HG03280 (cell line): Measurements from ENCODE around the gene CABLES1.

Source experiments
- ATAC-seq: cut with Tn5 transposase; IDR thresholded peaks from one replicate; pipeline ENCODE4 v1.9.1; 2021; ENCODE audit warnings: mild to moderate bottlenecking, moderate library complexity; ENCODE audit not compliant: unreplicated experiment

The CABLES1 gene

GRCh38 chr18:23165271-23166068 is 30.2 kb downstream of the CABLES1 start:
- ATAC-seq = no peak

GRCh38 chr18:23166891-23167541 is 31.7 kb downstream of the CABLES1 start:
- no peak for ATAC-seq

DNA sequence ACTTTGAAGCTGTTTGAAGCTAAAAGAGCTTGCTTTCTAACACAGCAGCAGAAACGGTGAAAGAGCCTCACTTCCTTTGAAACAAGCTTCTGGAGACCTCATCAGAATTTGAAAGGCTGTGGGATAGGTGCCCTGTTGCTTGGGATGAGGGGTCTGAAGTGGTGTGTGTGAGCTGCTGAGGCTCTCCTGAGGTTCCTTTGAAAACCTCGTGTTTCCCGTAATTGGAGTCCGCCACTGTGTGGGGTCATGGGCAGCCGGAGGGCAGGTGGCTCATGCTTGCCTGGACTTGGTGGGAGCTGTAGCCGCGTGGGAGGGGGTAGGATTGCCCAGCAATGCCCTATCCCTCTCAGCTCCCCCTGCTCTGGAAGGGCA is 34.4 kb downstream of the CABLES1 start:
- no peak for ATAC-seq

DNA sequence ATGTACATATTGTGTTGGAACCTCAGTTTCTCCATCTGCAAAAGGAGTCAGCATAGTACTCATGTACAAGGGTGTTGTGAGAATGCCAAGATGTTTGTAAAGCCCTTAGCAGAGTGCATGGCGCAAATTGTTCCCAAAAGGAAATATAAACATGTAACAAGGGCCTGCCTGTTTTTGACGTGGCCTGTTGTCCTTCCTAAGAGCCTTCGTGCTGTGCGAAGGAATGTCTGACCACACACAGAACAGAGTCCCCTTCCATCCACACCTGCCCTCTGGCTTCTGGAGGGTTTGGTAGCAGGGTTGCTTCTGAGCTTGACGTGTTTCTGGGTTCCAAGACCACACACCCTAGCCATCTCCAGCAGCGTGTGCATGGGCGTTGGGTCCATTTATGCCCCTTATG is 34.9 kb downstream of the CABLES1 start:
- ATAC-seq = no peak

DNA sequence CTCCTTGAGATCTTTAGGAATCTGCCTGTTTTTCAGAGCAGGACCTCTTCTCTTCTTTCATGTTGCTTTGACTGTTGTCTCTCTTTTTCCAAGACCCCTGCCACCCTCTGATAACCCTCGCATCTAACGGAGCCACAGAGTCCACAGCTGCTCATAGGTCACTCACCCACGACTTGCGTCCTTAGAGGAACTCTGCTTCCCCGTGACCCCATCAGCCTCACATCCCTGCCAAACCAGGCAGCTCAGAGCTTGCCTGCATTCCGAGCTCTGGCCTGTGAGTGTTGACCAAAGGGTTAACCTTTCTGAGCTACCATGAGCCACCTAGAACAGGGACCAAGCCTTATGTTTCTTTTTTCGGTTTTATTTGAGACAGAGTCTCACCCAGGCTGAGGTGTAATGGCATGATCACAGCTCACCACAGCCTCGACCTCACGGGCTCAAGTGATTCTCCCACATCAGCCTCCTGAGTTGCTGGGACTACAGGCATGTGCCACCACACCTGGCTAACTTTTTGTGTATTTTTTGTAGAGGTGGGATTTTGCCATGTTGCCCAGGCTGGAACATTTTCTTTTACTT is 36.4 kb downstream of the CABLES1 start:
- ATAC-seq = no peak

DNA sequence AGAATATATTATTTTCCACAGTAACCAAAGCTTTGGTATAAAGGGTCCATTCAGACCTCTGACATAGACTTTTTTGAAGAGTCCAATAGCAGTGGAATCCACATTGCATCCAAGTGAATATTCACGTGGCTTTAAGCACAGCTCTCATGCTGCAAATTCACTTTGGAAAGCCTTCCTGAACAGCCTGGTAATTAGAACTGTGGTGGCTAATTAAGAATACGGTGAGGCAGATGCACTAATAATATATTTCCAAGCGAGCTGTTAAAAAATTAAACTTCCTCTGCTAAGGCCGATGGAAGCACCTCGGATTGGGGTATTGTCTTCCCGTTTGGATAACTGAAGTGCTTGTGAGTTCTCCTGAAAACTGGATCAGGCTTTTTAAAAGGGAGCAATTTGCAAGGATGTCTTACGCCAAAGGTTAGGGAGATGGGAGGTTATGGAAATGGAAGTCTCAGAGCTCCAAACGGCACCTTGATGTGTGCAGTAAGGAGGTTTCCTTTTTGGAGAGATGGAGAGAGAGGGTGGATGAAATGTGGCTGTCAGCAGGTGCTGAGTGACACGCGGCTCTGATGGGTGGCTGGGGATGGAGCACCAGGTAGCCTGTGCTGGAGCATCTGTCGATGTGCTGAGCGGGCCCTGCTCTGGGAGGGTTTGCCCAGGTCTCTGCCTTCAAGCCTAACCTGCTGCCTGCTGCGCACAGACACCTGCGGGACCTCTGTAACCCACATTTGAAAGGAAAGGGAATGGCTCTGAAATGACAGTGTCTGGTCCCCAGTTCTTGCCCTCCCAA is 37.5 kb downstream of the CABLES1 start:
- ATAC-seq = no peak

GRCh38 chr18:23173912-23174311 is 38.6 kb downstream of the CABLES1 start:
- ATAC-seq = no peak

- ATAC-seq = no peak
Observed at GRCh38 chr18:23176701-23177432, 41.6 kb downstream of the CABLES1 start.

DNA sequence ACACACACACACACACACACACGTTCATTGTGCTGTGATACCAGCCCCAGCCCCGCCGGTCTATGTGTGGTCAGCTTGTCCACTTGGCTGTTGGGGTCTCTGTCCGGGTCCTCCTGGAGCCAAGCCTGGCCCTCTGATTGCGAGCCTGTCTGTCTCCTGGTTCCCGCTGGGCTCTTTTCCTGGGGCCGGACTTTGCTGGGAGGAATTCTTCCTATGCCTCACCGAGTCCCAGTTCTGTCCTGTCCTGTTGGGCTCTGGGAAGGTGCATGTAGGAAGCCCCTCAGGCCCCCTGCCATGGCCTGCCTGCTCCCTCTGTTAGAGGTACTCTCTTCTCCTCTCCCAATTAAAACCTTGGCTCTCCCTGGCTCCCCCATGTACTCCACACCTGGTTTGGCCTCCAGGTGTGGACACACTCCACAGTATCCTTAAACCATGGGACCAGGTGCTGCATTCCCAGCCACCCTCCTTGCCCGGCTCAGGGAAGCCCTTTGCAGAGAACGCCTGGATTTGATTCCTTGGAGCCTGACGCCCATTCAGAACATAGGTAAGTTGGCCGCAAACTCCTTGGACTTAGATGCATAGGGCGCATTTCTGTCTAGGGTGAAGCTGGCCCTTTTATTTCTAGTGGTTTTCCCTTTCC is 42.3 kb downstream of the CABLES1 start:
- no peak for ATAC-seq

DNA sequence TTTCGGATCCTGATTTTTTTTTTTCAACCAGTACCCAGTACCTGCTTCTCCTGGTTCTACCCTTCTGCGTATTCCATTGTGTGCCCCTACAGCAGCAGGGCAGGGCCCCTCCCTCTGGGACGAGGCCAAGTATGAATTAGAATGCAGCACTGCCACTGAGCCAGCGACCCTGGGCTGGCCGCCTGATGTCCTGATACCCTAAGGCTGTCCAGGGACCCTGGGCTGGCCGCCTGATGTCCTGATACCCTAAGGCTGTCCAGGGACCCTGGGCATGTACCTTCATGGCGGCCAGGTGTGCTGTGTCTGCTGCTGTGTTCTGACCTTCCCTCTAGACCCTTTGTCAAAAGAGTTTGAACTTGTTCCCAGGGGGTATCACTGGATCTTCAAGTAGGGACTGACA is 42.9 kb downstream of the CABLES1 start:
- ATAC-seq = no peak

DNA sequence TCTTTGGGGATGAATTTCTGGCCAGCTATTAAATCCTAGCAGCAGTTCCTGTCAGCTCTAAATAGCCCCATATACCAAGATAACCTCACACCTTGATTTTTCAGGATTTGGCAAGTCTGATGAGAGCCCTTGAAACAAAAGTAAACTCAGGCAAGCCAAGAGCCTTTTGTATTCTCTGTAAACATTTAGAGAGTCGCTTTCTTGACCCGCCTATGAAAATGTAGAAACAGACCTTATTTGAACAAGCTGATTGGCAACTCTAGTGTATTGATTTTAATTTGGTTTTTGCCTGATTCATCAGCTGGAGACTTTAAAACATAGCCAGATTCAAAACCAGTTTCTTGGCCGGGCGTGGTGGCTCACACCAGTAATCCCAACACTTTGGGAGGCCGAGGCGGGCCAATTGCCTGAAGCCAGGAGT is 43.4 kb downstream of the CABLES1 start:
- ATAC-seq = no peak

- no peak for ATAC-seq
Observed at GRCh38 chr18:23179416-23179815, 44.1 kb downstream of the CABLES1 start.

GRCh38 chr18:23181547-23181946 is 46.3 kb downstream of the CABLES1 start:
- no peak for ATAC-seq

DNA sequence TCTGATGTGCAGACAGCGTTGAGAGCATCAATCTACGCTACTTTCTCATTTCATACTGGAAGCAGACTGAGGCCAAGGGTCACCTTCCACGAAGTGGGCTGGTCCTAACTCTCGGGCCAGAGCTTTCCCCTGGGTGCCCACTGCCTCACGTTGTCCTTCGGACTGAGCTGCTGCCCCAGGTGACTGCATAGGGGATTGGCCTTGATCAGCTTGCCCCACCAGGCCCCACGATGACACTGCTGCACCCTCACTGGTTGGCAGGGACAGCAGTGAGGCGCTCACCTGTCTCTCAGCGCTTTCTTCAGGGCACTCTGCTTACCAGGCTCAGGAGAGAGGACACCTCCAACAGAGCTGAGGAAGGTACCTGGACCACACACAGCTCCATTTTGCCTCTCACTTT is 47.3 kb downstream of the CABLES1 start:
- no peak for ATAC-seq

- ATAC-seq = no peak
Observed at GRCh38 chr18:23183411-23184150, 48.3 kb downstream of the CABLES1 start.

GRCh38 chr18:23186781-23187180 is 51.5 kb downstream of the CABLES1 start:
- ATAC-seq = no peak

GRCh38 chr18:23188068-23188760 is 52.9 kb downstream of the CABLES1 start:
- no peak for ATAC-seq

DNA sequence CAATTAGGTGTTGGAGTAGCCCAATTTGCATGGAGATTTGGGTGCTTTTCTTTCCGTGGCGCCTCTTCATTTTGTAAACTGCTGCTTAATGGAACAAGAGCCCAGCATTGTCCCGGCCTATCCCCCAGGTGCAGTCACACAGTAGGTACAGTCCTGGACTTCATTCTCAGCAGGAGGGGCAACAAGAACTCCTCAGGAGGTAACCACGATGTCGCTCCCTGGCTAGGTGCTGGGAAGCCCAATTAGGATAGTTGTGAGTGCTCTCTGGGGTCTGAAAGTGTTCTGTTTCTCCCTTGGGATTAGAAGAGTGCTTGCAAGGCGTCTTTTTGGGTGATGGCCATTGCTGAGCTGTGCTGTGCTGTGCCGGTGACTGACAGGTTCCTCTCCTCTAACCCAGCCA is 53.8 kb downstream of the CABLES1 start:
- no peak for ATAC-seq
